Loucy (cell line): ENCODE data around the gene NCMAP.

Experiments
- H2AFZ ChIP-seq: fragments of 200-600 bp; sonication (generic); 2 replicates; pipeline ENCODE4 v1.6.0; 2016; ENCODE audit warnings: antibody characterized with exemption, mild to moderate bottlenecking, low read length, moderate library complexity
- H3F3A ChIP-seq: fragments of 200-600 bp; 2 replicates; pipeline ENCODE4 v1.6.0; 2016; ENCODE audit warnings: antibody characterized with exemption, low read depth, mild to moderate bottlenecking
- H3K27me3 ChIP-seq: fragments of 200-600 bp; sonication (generic); 2 replicates; pipeline ENCODE4 v1.6.1; 2014; ENCODE audit warnings: low read length, mild to moderate bottlenecking; ENCODE audit not compliant: insufficient read depth, poor library complexity, severe bottlenecking
- H3K36me3 ChIP-seq: fragments of 200-600 bp; sonication (generic); 2 replicates; pipeline ENCODE4 v1.6.1; 2016; ENCODE audit warnings: low read length; ENCODE audit not compliant: insufficient read depth
- H3K4me1 ChIP-seq: fragments of 200-600 bp; sonication (generic); 2 replicates; pipeline ENCODE4 v1.5.1; 2014; ENCODE audit warnings: low read length, mild to moderate bottlenecking; ENCODE audit not compliant: insufficient read depth, poor library complexity, severe bottlenecking
- H3K4me2 ChIP-seq: fragments of 200-600 bp; sonication (generic); 2 replicates; pipeline ENCODE4 v1.6.0; 2014; ENCODE audit warnings: antibody characterized with exemption, low read length, low read depth, mild to moderate bottlenecking; ENCODE audit not compliant: poor library complexity, severe bottlenecking
- H3K4me3 ChIP-seq: fragments of 200-600 bp; sonication (generic); 2 replicates; pipeline ENCODE4 v1.5.1; 2014; ENCODE audit warnings: low read length, mild to moderate bottlenecking, mixed read lengths; ENCODE audit not compliant: poor library complexity, severe bottlenecking
- H3K79me2 ChIP-seq: fragments of 200-600 bp; sonication (generic); 2 replicates; pipeline ENCODE4 v1.6.1; 2014; ENCODE audit warnings: low read length; ENCODE audit not compliant: insufficient read depth
- H3K9ac ChIP-seq: fragments of 200-600 bp; sonication (generic); 2 replicates; pipeline ENCODE4 v1.6.0; 2014; ENCODE audit warnings: mild to moderate bottlenecking, low read depth, low read length, moderate library complexity; ENCODE audit not compliant: poor library complexity, severe bottlenecking
- H3K9me2 ChIP-seq: fragments of 200-600 bp; sonication (generic); replicated peaks from 2 replicates; pipeline ENCODE4 v1.6.1; 2016; ENCODE audit warnings: low read depth, low read length, mixed read lengths
- H3K9me3 ChIP-seq: fragments of 200-600 bp; sonication (generic); 2 replicates; pipeline ENCODE4 v1.6.1; 2014; ENCODE audit warnings: mild to moderate bottlenecking, antibody characterized with exemption, low read length, low read depth; ENCODE audit not compliant: insufficient read depth
- H4K20me1 ChIP-seq: fragments of 200-600 bp; sonication (generic); 2 replicates; pipeline ENCODE4 v1.6.0; 2014; ENCODE audit warnings: antibody characterized with exemption, low read length, mild to moderate bottlenecking; ENCODE audit not compliant: insufficient read depth, poor library complexity, severe bottlenecking
- CTCF ChIP-seq: fragments of 200-600 bp; sonication (generic); conservative IDR thresholded peaks from 2 replicates; pipeline ENCODE4 v1.5.1; 2014; ENCODE audit warnings: mild to moderate bottlenecking, antibody characterized with exemption, low read length
- EZH2phosphoT487 ChIP-seq: fragments of 200-600 bp; IDR thresholded peaks from 2 replicates; pipeline ENCODE4 v1.6.1; 2018; ENCODE audit warnings: antibody characterized with exemption, mild to moderate bottlenecking, moderate library complexity, borderline replicate concordance

Gene NCMAP

GRCh38 chr1:24540051-24540905, 15.6 kb upstream of the NCMAP start:
- no peaks in the 10 kb centered on the region for H3K9me2 ChIP-seq
- H2AFZ ChIP-seq, result no peak overlapping the region
- peak overlapping the region; percentile 44 for H3K4me2 ChIP-seq
- H3K4me3 ChIP-seq, result peak overlapping the region; percentile 28
- no peak for TF ChIP-seq EZH2phosphoT487
- no peak for TF ChIP-seq CTCF
- peaks cover 47% of the 10 kb centered on the region for H3K4me1 ChIP-seq
- no peaks in the 10 kb centered on the region for H3K79me2 ChIP-seq
- H4K20me1 ChIP-seq, result no peaks in the 10 kb centered on the region
- no peaks in the 10 kb centered on the region for H3K36me3 ChIP-seq
- peaks cover 13% of the 10 kb centered on the region for H3F3A ChIP-seq
- H3K9ac ChIP-seq, result peak overlapping the region; percentile 12
- H3K9me3 ChIP-seq, result no peaks in the 10 kb centered on the region
- no peaks in the 10 kb centered on the region for H3K27me3 ChIP-seq

- Histone ChIP-seq H3K4me1 (peaks cover 39% of the 10 kb centered on the region), H3K4me3 (no peak overlapping the region), H3K9me2 (no peaks in the 10 kb centered on the region), H3K9ac (no peak overlapping the region), H2AFZ (no peak overlapping the region), H3K4me2 (peak overlapping the region; percentile 44), H3K36me3 (no peaks in the 10 kb centered on the region), H3K9me3 (no peaks in the 10 kb centered on the region), H3K27me3 (no peaks in the 10 kb centered on the region), H3K79me2 (no peaks in the 10 kb centered on the region), H3F3A (peaks cover 7% of the 10 kb centered on the region), H4K20me1 (no peaks in the 10 kb centered on the region)
- no peak for TF ChIP-seq CTCF
- TF ChIP-seq EZH2phosphoT487, result no peak
These were observed 14.8 kb upstream of the NCMAP start for GRCh38 chr1:24540906-24541710.

GRCh38 chr1:24541711-24542346, 14.1 kb upstream of the NCMAP start:
- Histone ChIP-seq H2AFZ (no peak overlapping the region), H3K9me2 (no peaks in the 10 kb centered on the region), H3K36me3 (no peaks in the 10 kb centered on the region), H3K4me3 (no peak overlapping the region), H3K4me2 (peak overlapping the region; percentile 9), H3K9ac (no peak overlapping the region), H3K27me3 (no peaks in the 10 kb centered on the region), H3F3A (peaks cover 3% of the 10 kb centered on the region), H4K20me1 (no peaks in the 10 kb centered on the region), H3K9me3 (no peaks in the 10 kb centered on the region), H3K79me2 (no peaks in the 10 kb centered on the region), H3K4me1 (peaks cover 32% of the 10 kb centered on the region)
- no peak for TF ChIP-seq EZH2phosphoT487
- peak; percentile 97 for TF ChIP-seq CTCF
